Testis (tissue), 3 donors: ENCODE measurements around the gene HLF. TPM values are rescaled to one million over a fixed set of nuclear protein-coding genes. Genes with fewer than 3 reads are reported as not detected.

Source experiments
- DNase-seq: peaks from one replicate; pipeline ENCODE4 v3.0.0-alpha.2; 2019
- H3K27ac ChIP-seq, 2 donors: fragments of 200-600 bp; sonication (generic); one replicate each; pipeline ENCODE4 v1.5.1; 2019
- H3K27me3 ChIP-seq: fragments of 200-600 bp; sonication (generic); one replicate; pipeline ENCODE4 v1.5.1; 2019
- H3K36me3 ChIP-seq: fragments of 200-600 bp; sonication (generic); one replicate; pipeline ENCODE4 v1.5.1; 2017; ENCODE audit warnings: low read depth; ENCODE audit errors: missing control alignments
- H3K4me1 ChIP-seq: fragments of 200-600 bp; sonication (generic); one replicate; pipeline ENCODE4 v1.5.1; 2019
- H3K4me3 ChIP-seq, 2 donors: fragments of 200-600 bp; sonication (generic); one replicate each; pipeline ENCODE4 v1.5.1; 2017 to 2019
- H3K9me3 ChIP-seq: fragments of 200-600 bp; sonication (generic); one replicate; pipeline ENCODE4 v1.5.1; 2017
- CTCF ChIP-seq, 3 experiments: fragments of 450-650 bp in 2 of 3; fragments of 200-600 bp in 1 of 3; sonication (generic) in 1 of 3; IDR thresholded peaks; one replicate each; pipeline ENCODE4 v1.5.1; 2016 to 2019; ENCODE audit warnings: antibody characterized with exemption in 3 of 3, mild to moderate bottlenecking in 2 of 3, moderate library complexity in 1 of 3
- POLR2A ChIP-seq: fragments of 450-650 bp; IDR thresholded peaks from one replicate; pipeline ENCODE4 v1.6.1; 2017; ENCODE audit warnings: antibody characterized with exemption, mild to moderate bottlenecking, moderate library complexity
- WGBS, 2 donors: methylation state at CpG; one replicate each; pipeline ENCODE4 v1.1.5; 2018; 5-methylcytosine and 5-hydroxymethylcytosine counted together
- intact Hi-C: fragments of 100-400 bp; cut with DNase I; formaldehyde crosslinking; loops from one replicate; pipeline ENCODE4 v1.15.1; 2023; ENCODE audit warnings: low total_unique reads
- polyA plus RNA-seq: library from polyadenylated mRNA; stranded (reverse); fragments of 350-450 nt; fragmentation: Illumina TruSeq; extraction: RNeasy Lipid Tissue Mini Kit (QIAGEN cat#74804); gene quantifications from one replicate; pipeline ENCODE4 v1.2.3, GENCODE V29; 2014; ENCODE audit warnings: low read depth, low replicate concordance; ENCODE audit not compliant: insufficient read depth
- total RNA-seq, 2 donors: library from RNA; depleted of rRNA; stranded (reverse); fragments of >200 nt; gene quantifications; one replicate each; pipeline ENCODE4 v1.2.3, GENCODE V29; 2016

HLF gene
- total and polyA plus RNA-seq, 3 donors from 2014 or later = 7.0 to 23.4 (median 14.5) TPM

- WGBS, 2 donors = 67 to 79% methylated on average over 3 of the region's 3 CpGs
- Histone ChIP-seq H3K4me3 (no peak overlapping the region), H3K4me1 (no peaks in the 10 kb centered on the region), H3K27me3 (no peaks in the 10 kb centered on the region), H3K27ac (no peak overlapping the region), H3K9me3 (no peaks in the 10 kb centered on the region), H3K36me3 (no peaks in the 10 kb centered on the region)
- TF ChIP-seq POLR2A = no peak
- intact Hi-C loops = no loop called here
- DNase-seq = no peak
These were observed 18.8 kb upstream of the HLF start for GRCh38 chr17:55245986-55246385.

DNA sequence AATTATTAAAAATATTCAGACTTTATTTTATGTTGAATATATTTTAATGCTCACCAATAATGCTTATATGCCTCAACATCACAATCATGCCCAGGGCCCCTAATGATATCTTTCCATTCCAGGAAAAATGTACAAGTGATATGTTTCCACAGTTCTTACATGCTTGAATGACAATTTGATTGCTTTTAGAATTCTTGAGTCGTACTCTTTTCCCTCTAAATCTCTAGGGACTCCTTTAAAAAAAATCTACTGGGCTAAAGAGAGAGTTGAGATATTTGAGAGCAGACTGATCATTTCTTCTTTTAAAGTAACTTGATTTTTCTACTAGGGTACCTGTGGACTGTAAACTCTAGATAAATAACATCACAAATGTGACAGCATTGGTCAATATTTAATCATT lies 18.2 kb upstream of the HLF start:
- Histone ChIP-seq H3K4me1 (no peaks in the 10 kb centered on the region), H3K27me3 (no peaks in the 10 kb centered on the region), H3K36me3 (no peaks in the 10 kb centered on the region), H3K9me3 (no peaks in the 10 kb centered on the region), H3K27ac (no peak overlapping the region), H3K4me3 (no peak overlapping the region)
- 59 to 73% methylated on average over 1 of the region's 1 CpG for WGBS, 2 donors
- DNase-seq = no peak
- TF ChIP-seq CTCF (IDR thresholded peaks at IDR 0.05) (no peak), POLR2A (no peak)
- intact Hi-C loops = no loop called here

DNA sequence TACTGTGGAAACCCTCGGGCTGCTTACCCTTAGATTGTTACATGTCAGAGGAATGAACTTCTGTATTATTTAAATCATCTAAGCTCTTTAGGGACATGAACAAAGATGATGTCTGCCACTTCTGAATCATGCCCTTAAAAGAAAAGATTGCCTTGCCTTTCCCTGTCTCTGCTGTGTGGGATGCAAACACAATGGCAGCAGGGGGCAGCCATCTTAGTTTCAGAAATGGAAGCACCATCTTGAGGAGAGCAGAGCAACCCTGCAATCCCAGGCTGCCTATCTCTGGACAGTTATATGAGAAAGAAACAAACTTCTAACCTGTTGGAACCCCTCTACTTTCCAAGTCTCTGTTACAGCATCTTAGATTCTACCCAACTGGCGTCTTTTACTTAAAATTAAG lies 16.7 kb upstream of the HLF start:
- no peaks in the 10 kb centered on the region for H3K4me1 ChIP-seq
- DNase-seq = no peak
- WGBS, 2 donors = 54 to 76% methylated on average over 2 of the region's 2 CpGs
- no peaks in the 10 kb centered on the region for H3K27me3 ChIP-seq
- intact Hi-C loops = no loop called here
- H3K36me3 ChIP-seq = no peaks in the 10 kb centered on the region
- H3K9me3 ChIP-seq = no peaks in the 10 kb centered on the region
- H3K4me3 ChIP-seq = no peak overlapping the region
- TF ChIP-seq POLR2A = no peak
- TF ChIP-seq CTCF (IDR thresholded peaks at IDR 0.05) = no peak
- H3K27ac ChIP-seq = no peak overlapping the region

DNA sequence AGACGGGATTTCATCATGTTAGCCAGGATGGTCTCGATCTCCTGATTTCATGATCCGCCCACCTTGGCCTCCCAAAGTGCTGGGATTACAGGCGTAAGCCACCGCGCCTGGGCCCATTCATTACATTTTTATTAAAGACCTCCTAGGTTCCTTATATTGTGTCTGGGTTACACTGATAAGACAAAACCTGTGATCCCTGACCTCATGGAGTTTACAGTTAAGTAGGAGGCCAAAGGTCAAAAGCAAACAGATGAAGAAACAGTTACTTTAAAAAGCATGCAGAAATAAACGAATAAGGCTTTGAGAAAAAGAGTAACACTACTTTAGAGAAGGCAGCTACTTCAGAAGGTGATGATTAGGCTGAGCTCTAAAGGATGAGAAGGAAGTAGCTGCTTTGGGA lies 14.9 kb upstream of the HLF start:
- intact Hi-C loops = no loop called here
- H3K27me3 ChIP-seq = no peaks in the 10 kb centered on the region
- WGBS, 2 donors = 80 to 89% methylated on average over 7 of the region's 7 CpGs

DNA sequence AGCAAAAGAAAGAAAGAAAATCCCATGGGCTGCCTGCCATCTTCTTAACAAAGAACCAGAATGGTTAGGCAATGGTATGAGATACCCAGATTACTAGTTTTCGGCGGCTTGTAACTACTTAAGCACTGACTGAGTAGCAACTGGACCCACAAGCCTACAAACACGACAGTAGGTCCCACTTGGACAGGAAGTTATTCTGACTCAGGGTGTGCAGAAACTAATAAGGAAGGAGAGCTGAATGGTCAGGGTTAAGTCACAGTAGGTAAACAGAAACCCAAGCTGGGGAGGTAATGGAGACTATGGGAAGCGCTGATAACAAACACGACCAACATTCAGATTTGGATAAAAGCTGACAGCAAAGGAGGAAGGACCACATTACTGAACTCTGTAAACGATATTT lies 10.4 kb upstream of the HLF start:
- intact Hi-C loops = no loop called here
- no peaks in the 10 kb centered on the region for H3K9me3 ChIP-seq
- no peaks in the 10 kb centered on the region for H3K36me3 ChIP-seq
- no peaks in the 10 kb centered on the region for H3K4me1 ChIP-seq
- TF ChIP-seq POLR2A = no peak
- TF ChIP-seq CTCF (IDR thresholded peaks at IDR 0.05) = no peak
- H3K27ac ChIP-seq = no peak overlapping the region
- H3K27me3 ChIP-seq = no peaks in the 10 kb centered on the region
- 77 to 87% methylated on average over 6 of the region's 6 CpGs for WGBS, 2 donors
- DNase-seq = no peak
- H3K4me3 ChIP-seq = no peak overlapping the region

More for the DNA sequence above, 14.9 kb upstream of the HLF start:
- H3K9me3 ChIP-seq = no peaks in the 10 kb centered on the region
- H3K4me3 ChIP-seq = no peak overlapping the region
- TF ChIP-seq CTCF (IDR thresholded peaks at IDR 0.05) (no peak), POLR2A (no peak)
- H3K36me3 ChIP-seq = no peaks in the 10 kb centered on the region
- no peaks in the 10 kb centered on the region for H3K4me1 ChIP-seq
- no peak overlapping the region for H3K27ac ChIP-seq
- no peak for DNase-seq
